Hippocampal formation (tissue), 2 donors: ENCODE results near the gene PCAT7.
"Not testable (repeated sequence)": the region's sequence is repeated elsewhere in the genome, so short reads cannot be mapped to it uniquely, and the experiment has no call there.

Source experiments
- DNase-seq, 2 donors: peaks; one replicate each; lab custom pipeline; 2025; lab: John Stamatoyannopoulos, UW

The PCAT7 gene

DNA sequence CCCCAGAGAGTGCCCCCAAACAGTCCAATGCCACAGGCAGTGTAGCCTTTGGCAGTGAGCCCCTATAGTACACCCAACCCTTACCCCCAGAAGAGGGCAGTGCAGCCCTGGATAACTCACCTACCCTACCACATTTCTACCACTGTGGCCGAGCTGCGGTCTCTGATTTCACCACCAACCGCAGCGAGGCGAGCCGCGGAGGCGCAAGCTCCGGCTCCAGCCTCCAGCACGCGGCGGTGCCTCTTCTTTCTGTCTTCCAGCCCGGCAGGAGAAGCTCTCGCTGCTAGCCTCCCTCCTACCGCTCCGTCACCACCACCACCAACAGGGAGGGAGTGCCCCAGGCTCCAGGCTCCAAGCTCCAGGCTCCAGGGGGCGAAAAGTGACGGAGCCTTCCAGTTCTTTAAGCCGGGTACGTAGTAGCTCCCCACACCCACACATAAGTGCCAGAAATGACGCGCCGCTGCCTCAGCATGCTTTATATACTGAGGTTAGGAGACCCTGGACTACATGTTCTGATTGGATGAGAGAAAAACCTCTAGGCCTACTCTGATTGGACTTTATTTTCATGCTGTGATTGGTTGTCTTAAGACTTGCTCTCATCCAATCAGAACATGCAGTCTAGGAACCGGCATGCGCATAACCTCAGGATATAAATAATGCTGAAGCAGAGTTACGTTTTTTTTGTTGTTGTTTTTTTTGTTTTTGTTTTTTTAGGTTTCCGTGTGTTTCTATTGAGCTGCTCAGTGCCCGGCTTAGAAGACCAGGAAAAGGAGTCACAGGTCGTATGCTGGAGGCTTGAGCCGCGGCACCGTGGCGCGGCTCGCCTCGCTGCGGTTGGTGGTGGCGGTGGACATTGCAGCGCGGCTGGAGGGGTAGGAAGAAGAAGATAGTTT, at the start of gene PCAT7:
Gene PCAT7 (plus strand): TSS at position 645 of the 893 bp plus-strand sequence.
- no peak for DNase-seq

DNA sequence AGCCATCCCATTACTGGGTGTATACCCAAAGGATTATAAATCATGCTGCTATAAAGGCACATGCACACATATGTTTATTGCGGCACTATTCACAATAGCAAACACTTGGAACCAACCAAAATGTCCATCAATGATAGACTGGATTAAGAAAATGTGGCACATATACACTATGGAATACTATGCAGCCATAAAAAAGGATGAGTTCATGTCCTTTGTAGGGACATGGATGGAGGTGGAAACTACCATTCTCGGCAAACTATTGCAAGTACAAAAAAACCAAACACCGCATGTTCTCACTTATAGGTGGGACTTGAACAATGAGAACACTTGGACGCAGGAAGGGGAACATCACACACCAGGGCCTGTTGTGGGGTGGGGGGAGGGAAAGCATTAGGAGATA, 48.5 kb upstream of the PCAT7 start:
- not testable (repeated sequence) for DNase-seq

DNA sequence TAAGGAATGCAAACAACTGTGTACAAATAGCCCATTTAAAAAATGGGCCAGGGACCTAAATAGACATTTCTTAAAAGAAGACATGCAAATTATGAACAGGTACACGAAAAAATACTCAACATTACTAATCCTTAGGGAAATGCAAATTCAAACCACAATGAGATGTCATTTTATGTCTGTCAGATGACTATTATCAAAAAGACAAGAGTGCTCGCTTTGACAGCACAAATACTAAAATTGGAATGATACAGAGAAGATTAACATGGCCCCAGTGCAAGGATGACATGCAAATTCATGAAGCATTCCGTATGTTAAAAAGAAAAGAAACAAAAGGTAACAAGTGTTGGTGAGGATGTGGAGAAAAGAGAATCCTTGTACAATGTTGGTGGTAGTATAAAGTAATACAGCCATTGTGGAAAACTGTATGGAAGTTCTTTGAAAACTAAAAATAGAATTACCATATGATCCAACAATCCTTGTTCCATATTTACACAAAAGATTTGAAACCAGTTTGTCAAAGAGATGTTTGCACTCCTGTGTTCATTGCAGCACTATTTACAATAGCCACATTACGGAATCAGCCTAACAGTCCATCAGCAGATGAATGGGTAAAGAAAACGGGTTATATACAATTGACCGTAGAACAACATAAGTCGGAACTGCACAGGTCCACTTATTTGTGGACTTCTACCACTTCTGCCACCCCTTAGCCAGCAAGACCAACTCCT, 47.2 kb upstream of the PCAT7 start:
- DNase-seq = no peak

DNA sequence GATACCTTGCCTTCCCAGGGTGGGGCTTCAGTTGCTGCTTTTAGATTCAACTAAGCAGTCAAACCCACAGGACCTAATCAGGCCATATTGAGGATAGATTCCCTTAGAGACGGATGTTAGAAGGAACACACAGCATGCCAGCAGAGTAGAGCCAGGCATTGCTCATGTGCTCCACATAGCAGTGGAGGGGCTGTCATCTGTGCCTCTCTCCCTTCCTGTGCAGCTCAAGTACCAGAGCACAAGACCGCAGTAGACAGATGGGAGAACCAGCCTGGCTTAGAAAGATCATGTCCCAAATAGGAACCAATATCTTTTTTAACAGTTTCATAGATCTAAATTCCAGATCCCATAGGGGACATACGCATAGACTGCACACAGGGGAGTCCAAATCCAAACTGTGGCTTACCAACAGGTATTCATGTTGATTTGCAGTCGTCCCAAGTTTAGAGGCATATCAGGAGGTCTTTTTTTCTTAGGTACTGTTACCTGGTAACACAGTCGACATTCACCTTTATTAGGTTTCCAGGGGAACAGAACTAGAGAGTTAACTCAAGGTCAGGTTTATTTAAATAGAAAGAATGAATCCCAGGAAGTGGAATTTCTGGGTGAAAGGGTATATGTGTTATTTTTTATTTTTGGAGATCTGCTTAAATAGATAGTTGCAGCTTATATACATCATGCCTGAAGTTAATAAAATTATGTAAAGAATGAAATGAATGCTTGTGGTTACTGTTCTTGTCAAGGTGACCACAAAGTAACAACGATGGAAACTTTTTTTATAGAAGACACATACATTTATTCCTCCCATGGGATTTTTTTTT, 43.5 kb upstream of the PCAT7 start:
- DNase-seq = no peak

DNA sequence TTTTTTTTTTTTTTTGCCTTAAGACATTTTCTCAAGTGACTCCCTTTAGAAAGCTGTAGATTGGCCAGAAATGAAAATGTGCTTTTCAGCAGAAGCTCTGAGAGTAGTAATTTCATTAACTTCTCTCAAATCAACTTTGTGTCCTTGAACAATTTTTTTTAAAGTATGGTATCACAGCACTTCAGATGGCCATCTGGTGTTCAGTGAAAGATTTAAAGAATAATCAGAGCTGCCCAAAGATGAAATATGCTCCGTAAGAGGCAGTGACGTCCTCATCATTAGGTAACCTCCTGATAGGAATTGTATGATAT, 43.0 kb upstream of the PCAT7 start:
- DNase-seq = no peak

DNA sequence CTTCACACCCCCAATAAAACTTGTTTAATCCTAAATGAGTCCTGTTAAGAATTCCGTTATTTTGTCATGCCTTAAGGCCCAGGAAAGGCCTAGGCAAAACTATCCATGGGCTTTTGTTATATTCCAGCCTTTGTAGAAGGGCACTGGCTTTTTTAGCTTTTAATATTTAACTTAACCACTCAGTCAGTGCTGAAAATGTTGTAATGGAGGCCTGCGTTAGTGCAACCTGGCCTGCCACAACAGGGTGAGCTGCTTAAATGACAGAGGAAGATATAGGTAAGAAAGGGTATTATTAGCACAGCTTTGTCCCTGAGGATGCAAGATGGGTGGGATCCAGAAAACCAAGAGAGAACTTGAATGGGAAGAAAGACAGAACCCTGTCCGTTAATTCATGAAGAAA, 40.2 kb upstream of the PCAT7 start:
- DNase-seq = no peak

DNA sequence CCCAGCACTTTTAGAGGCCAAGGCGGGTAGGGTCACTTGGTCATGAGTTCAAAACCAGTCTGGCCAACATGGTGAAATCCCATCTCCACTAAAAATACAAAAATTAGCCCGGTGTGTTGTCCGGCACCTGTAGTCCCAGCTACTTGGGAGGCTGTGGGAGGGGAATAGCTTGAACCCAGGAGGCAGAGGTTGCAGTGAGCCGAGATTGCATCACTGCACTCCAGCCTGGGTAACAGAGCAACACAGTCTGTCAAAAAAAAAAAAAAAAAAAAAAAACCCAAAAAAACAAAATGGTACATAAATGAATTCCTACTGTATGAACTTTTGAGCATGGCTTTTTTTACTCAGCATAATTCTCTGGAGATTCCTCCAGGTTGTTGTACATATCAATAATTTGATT, 37.6 kb upstream of the PCAT7 start:
- no peak for DNase-seq

DNA sequence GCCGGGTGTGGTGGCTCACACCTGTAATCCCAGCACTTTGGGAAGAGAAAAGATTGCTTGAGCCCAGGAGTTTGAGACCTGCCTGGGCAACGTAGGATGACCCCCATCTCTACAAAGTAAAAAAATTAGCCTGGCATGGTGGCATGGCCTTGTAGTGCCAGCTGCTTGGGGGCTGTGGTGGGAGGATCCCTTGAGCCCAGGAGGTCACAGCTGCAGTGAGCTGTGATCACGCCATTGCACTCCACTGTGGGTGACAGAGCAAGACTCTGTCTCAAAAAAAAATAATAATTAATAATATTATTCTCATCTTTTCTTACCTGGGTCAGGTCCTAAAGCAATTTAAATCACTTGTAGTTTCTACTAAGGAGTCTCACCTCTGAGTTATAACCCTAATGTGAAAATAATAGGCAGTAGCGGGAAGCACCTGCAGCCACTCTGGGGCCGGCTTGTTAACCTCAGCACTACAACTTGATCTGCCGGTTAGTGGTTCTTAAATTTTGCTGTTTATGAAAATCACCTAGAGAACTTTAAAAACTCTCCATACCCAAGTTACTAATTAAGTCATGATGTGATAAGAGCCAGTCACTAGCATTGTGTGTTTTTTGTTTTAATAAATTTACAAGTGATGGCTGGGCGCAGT, 29.4 kb upstream of the PCAT7 start:
- no peak for DNase-seq

DNA sequence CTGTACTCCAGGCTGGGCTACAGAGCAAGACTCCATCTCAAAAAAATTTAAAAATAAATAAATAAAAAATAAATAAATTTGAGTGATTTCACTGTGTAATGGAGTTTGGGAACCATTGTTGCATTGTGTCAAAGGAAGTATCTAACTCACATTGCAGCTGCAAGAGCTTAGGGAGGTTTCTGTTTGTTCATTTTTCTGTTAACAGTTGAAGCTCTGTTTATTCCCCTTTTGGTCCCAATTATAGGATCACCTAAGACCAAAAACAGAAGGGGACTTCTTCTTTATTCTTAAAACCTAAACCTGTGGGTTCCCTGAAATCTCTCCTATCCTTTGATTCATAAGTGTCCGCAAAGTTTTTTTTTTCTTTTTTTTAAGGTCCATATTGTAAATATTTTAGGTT, 28.6 kb upstream of the PCAT7 start:
- DNase-seq = no peak

DNA sequence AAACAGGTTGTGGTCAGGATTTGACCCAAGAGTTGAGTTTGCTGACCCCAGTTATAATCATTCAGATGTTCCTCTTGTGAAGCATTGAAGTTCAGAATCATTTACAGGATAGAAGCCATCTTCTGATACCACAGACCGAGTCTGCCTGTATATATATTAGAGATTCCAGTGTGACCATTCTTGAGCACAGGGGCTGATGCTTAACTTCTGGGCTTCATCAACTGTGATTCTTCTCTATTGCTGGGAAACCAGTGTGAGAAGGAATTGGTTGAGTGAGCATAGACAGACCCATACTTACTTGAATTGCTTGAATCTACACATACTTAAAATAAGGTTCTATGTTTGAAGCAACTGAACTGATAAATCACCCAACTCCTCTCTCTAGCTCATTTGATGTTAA, 27.9 kb upstream of the PCAT7 start:
- no peak for DNase-seq

DNA sequence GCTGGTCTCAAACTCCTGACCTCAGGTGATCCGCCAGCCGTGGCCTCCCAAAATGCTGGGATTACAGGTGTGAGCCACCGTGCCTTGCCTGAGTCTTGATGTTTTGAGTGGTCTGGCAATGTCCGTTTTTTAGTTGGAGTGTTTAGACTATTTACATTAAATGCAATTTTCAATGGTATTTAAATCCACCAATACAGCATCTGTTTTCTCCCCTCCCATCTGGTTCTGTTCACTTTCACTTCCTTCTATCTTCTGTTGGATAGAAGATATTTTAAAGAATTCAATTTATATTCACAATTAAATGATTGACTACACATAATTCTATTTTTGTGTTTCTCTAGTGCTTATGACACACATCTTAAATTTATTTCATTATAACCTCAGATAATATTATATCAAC, 26.0 kb upstream of the PCAT7 start:
- DNase-seq = no peak

DNA sequence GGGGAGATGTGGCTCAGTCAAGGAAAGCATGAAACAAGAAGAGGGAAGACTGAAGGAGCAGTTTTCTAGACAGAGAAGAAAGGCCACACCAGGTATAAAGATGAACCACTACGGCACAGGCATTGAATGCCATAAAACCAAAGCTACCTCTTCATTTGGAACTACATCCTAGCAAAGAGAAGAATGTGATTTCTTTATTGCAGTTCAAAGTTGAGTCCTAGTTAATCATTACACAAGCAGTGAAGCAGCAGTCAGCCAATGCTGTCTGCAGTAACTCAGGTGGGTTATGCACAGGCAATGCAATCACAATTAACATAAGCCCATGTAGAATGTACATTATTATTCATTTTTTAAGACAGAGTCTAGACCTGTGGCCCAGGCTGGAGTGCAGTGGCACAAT, 21.7 kb upstream of the PCAT7 start:
- no peak for DNase-seq

DNA sequence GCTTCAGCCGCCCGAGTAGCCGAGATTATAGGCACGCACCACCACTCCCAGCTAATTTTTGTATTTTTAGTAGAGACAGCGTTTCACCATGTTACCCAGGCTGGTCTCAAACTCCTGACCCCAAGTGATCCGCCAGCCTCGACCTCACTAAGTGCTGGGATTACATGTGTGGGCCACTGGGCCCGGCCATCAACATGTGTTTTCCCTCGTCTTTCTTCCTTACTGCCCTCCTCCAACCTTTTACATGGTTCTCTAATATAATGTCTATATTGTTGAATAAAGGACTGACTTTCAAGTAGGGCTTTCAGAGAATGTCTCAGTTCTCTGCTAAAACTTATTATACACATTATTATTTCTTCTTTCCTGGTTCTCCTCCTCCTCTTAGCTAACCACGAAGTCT, 21.3 kb upstream of the PCAT7 start:
- DNase-seq = no peak

DNA sequence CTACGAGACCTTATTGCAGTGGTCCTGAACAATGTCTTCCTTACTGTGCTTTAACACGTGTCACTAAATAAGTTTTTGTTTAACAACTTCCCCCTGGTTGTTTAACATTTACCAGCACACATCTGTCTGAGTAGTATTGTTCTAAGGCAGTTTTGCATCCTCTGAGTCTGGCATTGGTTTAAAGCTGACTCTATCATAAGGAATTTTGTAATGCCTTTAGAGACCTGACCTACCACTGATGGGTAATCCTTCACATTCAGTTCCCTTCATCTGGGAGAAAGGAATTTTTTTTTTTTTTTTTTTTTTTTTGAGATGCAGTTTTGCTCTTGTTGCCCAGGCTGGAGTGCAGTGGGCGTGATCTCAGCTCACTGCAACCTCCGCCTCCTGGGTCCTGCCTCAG, 20.0 kb upstream of the PCAT7 start:
- no peak for DNase-seq

DNA sequence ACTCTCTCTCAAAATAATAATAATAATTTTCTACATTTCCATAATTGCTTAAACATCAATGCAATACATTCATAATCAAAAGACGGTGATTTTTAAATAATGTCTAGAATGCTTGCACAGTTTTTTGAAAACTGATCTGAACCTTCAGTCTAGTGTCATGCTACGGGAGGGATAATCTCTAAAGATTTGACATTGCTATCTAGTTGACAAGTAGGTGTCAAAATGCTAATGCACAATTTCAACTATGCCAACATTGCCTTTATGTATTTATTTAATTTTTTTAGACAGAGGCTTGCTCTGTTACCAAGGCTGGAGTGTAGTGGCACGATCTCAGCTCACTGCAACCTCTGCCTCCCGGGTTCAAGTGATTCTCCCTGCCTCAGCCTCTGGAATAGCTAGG, 16.0 kb upstream of the PCAT7 start:
- no peak for DNase-seq

DNA sequence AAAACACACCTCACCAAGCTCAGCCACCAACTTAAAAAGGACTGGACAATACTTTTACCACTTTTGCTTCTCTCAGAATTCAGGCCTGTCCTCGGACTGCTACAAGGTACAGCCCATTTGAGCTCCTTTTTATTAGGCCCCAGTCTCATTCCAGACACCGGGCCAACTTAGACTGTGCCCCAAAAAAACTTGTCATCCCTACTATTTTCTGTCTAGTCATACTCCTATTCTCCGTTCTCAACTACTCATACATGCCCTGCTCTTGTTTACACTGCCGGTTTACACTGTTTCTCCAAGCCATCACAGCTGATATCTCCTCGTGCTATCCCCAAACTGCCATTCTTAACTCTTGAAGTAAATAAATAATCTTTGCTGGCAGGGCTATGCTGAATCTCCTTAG, 10.5 kb upstream of the PCAT7 start:
- DNase-seq = not testable (repeated sequence)

DNA sequence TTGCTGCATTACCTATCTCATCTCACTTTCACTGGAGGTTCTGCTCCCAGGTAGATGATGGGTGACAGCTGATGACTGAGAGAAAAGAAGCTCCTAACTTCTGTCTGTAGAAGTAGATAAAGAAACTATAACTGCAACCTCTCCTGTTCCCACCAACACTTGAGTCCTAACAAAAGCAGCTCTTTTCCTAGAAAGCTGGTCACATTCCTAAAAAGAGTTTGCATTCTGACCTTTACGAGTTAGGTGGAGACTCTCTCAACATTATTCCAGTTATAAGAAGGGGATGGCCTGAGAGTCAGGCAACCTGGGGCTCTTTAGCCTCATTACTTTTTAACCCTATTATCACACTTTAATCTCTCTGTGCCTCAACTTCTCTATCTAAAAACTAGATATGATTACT, 8.9 kb upstream of the PCAT7 start:
- DNase-seq = no peak

DNA sequence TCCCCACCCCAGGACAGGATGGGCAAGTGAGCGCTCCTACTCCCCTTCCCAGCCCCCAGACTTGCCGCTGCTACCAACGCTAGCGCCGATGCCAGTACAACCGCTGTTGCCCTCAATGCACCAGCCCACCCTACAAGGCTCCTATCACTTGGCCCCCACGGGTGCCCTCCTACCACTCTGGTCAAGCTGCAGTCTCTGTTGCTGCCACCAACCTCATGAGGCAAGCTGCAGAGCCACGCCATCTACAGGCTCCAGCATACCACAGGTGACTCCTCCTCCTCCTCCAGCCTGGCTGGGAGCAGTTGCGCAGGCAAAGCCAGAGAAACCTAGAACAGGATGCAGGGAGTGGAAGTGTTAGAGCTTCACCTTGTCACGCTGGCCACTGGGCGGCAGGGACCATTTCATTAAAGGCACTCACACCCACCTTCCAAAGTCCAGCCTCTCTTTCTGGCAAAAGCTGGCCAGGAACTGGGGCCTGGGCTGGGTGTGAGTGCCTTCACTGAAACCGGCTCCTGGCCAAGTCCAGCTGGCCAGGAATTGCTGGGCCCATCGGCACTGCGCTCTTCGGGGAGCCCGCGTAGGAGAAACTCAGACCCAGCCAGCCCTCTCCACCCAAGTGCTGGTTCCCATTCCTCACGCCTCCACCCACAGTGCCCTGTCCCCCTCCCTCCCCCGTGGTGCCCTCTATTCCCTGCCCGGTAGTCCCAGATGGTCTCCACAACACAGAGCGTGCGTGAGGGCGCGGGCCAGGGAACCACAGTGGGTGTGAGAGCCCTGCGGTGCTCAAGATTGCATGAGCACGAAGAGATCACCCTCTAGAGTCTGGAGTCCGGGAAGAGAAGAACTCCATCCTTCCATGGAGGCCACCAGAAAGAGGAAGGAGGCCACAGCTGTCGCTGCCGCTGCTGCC, 1.6 kb upstream of the PCAT7 start:
- DNase-seq = no peak

DNA sequence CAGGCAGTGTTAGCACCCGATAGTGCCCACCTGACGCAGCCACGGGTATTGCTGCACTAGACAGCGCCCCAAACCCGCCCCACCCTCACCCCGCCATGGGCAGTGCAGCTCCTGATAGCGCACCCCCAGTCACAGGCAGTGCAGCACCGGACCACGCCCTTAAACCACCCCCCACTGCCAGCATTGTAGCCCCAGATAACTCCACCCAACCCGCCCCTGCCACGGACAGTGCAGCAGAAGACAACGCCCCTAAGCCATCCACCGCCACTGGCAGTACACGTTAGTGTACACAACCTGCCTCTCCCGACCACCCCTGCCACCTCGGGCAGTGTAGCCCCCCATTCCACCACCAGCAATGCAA, 825 bp upstream of the PCAT7 start:
- no peak for DNase-seq

DNA sequence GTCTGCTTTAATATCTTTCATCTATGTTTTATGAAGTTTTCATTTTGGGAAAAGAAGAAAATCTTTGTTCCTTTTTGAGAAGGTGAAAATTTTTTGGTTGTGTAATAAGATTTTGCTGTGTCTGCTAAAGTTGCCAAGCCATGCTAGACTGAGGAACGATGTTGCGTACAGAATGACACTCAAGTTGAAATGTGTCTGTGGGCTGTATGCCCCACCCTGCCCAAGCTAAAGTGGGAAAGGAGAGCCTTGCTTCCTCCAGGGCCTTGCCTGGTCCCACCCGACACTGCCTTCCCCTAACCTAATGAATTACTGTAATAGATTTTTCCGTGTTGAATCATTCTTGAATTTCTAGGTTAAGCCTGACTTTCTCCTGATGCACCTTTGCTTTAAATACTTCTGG, 2.5 kb downstream of the PCAT7 start:
- DNase-seq = no peak

DNA sequence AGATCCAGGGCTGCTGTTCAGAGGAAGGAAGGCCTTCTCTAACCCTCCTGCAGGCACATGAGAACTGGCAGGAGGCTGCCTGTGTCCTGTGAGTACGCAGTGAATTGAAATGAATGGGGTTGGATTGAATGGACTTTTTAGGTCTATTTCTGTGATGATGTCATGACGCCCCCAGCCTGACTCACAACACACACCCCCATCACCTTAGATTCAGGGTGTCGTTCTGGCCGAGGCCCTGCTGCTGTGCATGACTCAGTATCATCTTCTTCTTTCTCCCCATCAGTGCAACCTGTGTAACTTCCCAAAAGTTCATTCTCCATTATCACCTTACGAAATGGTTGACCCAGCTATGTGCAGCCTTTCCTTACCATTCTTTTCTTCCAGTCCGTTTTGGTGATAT, 5.4 kb downstream of the PCAT7 start:
- no peak for DNase-seq
